Activated CD8-positive, alpha-beta T cell treated with anti-CD3 and anti-CD28 coated beads, Interleukin-2, amount 10 ng/mL, durations not matched to agents 7 days and 5 days (primary cell): ENCODE data around the gene ZNF117. TPM values are rescaled to one million over a fixed set of nuclear protein-coding genes. Genes with fewer than 3 reads are reported as not detected.
"Not testable (repeated sequence)": the region's sequence is repeated elsewhere in the genome, so short reads cannot be mapped to it uniquely, and the experiment has no call there.

ENCODE experiments used
- ATAC-seq: fragments of 150-1000 bp; cut with Tn5 transposase; one replicate; pipeline ENCODE4 v1.10.0; 2021; ENCODE audit warnings: moderate library complexity
- CTCF ChIA-PET: fragments of 350-600 bp; sonication (Branson Sonifier 250); formaldehyde crosslinking; loops from one replicate; lab custom pipeline; 2021; ENCODE audit warnings: antibody characterized with exemption; lab: Charles Lee
- POLR2A ChIA-PET: fragments of 350-600 bp; sonication (Branson Sonifier 250); formaldehyde crosslinking; loops from one replicate; lab custom pipeline; 2021; ENCODE audit warnings: antibody characterized with exemption; lab: Charles Lee
- DNase-seq: peaks from one replicate; pipeline ENCODE4 v3.0.0-alpha.2; 2020
- H3K27ac Mint-ChIP-seq: one replicate; pipeline ENCODE4 v1.8.0; 2021; ENCODE audit warnings: mild to moderate bottlenecking, mixed read lengths
- H3K27me3 Mint-ChIP-seq: one replicate; pipeline ENCODE4 v1.8.0; 2021; ENCODE audit warnings: low read depth, mixed read lengths
- H3K36me3 Mint-ChIP-seq: one replicate; pipeline ENCODE4 v1.8.0; 2021; ENCODE audit warnings: low read depth, mixed read lengths
- H3K4me1 Mint-ChIP-seq: one replicate; pipeline ENCODE4 v1.8.0; 2021; ENCODE audit warnings: low read depth, mixed read lengths
- H3K4me3 Mint-ChIP-seq: one replicate; pipeline ENCODE4 v1.8.0; 2021; ENCODE audit warnings: mild to moderate bottlenecking, mixed read lengths
- H3K9me3 Mint-ChIP-seq: one replicate; pipeline ENCODE4 v1.8.0; 2022; ENCODE audit warnings: mixed read lengths; ENCODE audit not compliant: insufficient read depth
- total RNA-seq, 2 experiments: library from RNA; stranded (reverse); gene quantifications; one replicate each; pipeline ENCODE4 v1.2.3, GENCODE V29; 2021

Gene ZNF117
- total RNA-seq, 2 experiments from 2014 or later = 7.0 to 8.7 TPM

GRCh38 chr7:65007036-65007435 is 16.2 kb upstream of the ZNF117 start:
- peaks cover 43% of the 10 kb centered on the region for H3K36me3 Mint-ChIP-seq
- peak overlapping the region; percentile 93 for H3K27ac Mint-ChIP-seq
- not testable (repeated sequence) for DNase-seq, ATAC-seq, H3K27me3 Mint-ChIP-seq
- ChIA-PET CTCF (interaction anchor here (0.9 kb wide), 1 partner anchor 300 kb away, joined by 3 read pairs; no protein-coding TSS in a partner anchor), POLR2A (interaction anchor here (0.7 to 2.7 kb wide), 12 partner anchors 24 to 693 kb away, joined by 3 to 21 read pairs (median 6); partner anchors contain the start of genes ZNF107, ZNF138, ZNF273 and ZNF680)
- peak overlapping the region; percentile 93 for H3K4me3 Mint-ChIP-seq
- H3K4me1 Mint-ChIP-seq = peaks cover 27% of the 10 kb centered on the region
- peaks cover 26% of the 10 kb centered on the region for H3K9me3 Mint-ChIP-seq

- H3K27ac Mint-ChIP-seq = peak within 1 kb of the TSS; percentile 93
- H3K4me1 Mint-ChIP-seq = peaks cover 27% of the 10 kb centered on the region
- peaks cover 50% of the 10 kb centered on the region for H3K36me3 Mint-ChIP-seq
- ChIA-PET CTCF (interaction anchor here (0.9 to 1.2 kb wide), 2 partner anchors 118 to 301 kb away, joined by 3 to 5 read pairs; no protein-coding TSS in a partner anchor), POLR2A (interaction anchor here (0.6 to 2.7 kb wide), 13 partner anchors 23 to 693 kb away, joined by 3 to 21 read pairs (median 6); partner anchors contain the start of genes ZNF107, ZNF138, ZNF273 and ZNF680)
- DNase-seq = peak; percentile 97
- H3K4me3 Mint-ChIP-seq = peak within 1 kb of the TSS; percentile 93
- no peaks in the 10 kb centered on the region for H3K27me3 Mint-ChIP-seq
- peak; percentile 100 for ATAC-seq
- H3K9me3 Mint-ChIP-seq = peaks cover 30% of the 10 kb centered on the region
These were observed 15.5 kb upstream of the ZNF117 start, which contains the start of gene ERV3-1 for GRCh38 chr7:65006094-65006992. TSS of gene ERV3-1 (minus strand) at chr7:65006687. CDS start at chr7:64993026, 13,661 bp downstream.

GRCh38 chr7:65004575-65004974 is 13.7 kb upstream of the ZNF117 start:
- ChIA-PET CTCF (no interaction called here), POLR2A (interaction anchor here (2.7 kb wide), 1 partner anchor 339 kb away, joined by 17 read pairs; the partner anchor contains the start of gene ZNF107)
- Mint-ChIP-seq H3K4me1 (peaks cover 27% of the 10 kb centered on the region), H3K36me3 (peaks cover 67% of the 10 kb centered on the region), H3K27ac (no peak overlapping the region), H3K9me3 (peaks cover 43% of the 10 kb centered on the region), H3K27me3 (no peaks in the 10 kb centered on the region), H3K4me3 (no peak overlapping the region)
- ATAC-seq (no peak), DNase-seq (no peak)

GRCh38 chr7:65002972-65003585 is 12.2 kb upstream of the ZNF117 start:
- CTCF ChIA-PET = no interaction called here

GRCh38 chr7:65001291-65001814 is 10.5 kb upstream of the ZNF117 start:
- Mint-ChIP-seq H3K4me3 (no peak overlapping the region), H3K9me3 (peaks cover 67% of the 10 kb centered on the region)

More at GRCh38 chr7:65002972-65003585, 12.2 kb upstream of the ZNF117 start:
- Mint-ChIP-seq H3K27ac (no peak overlapping the region), H3K4me3 (no peak overlapping the region), H3K27me3 (no peaks in the 10 kb centered on the region), H3K4me1 (peaks cover 28% of the 10 kb centered on the region), H3K9me3 (peaks cover 58% of the 10 kb centered on the region), H3K36me3 (peaks cover 82% of the 10 kb centered on the region)
- ATAC-seq (no peak), DNase-seq (no peak)
- POLR2A ChIA-PET = interaction anchor here (0.6 kb wide), 1 partner anchor 1113 kb away, joined by 4 read pairs; no protein-coding TSS in a partner anchor

DNA sequence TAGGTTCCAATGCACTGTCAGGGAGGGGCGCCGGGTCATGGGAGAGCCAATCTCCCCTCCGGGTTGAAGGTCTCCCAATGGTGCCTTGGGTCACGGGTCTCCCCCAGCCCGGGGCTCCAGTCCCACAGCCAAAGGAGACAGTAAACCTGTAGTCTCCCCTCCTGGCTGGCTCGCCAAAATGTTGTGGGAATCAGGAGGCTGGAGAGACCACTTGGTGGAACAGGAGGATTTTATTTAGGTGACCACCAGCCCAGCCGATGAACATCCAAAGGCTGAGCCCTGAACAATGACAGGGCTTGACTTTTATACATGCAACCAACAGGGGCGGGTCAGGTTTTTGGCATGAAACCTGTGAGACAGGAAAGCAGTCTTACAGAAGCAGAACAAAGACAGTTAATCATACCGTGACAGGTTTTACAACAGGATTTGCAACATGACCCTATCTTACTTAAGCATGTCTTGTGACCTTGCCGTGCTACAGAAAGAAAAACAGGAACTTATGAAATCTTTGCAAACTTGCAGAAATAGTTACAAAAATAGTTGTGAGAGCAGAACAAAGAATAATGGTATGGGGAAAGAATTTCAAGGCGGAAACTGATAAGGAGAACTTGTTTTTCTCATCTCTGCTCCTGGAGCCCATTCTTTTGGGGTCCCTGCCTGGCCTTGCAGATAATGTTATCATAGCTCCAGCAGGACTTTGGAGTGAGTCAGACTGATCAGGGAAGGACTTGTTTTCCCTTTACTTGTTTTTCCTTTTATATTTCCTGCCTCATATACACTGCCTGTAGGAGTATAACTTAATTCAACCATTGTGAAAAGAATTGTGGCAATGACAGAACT is 8.5 kb upstream of the ZNF117 start:
- Mint-ChIP-seq H3K9me3 (peaks cover 62% of the 10 kb centered on the region), H3K36me3 (peaks cover 72% of the 10 kb centered on the region), H3K4me1 (peaks cover 6% of the 10 kb centered on the region), H3K4me3 (no peak overlapping the region), H3K27me3 (no peaks in the 10 kb centered on the region), H3K27ac (no peak overlapping the region)
- CTCF ChIA-PET = no interaction called here
- no peak for DNase-seq
- no peak for ATAC-seq
- POLR2A ChIA-PET = no interaction called here

More at GRCh38 chr7:65001291-65001814, 10.5 kb upstream of the ZNF117 start:
- peaks cover 21% of the 10 kb centered on the region for H3K4me1 Mint-ChIP-seq
- H3K27me3 Mint-ChIP-seq = no peaks in the 10 kb centered on the region
- ATAC-seq (no peak), DNase-seq (no peak)
- ChIA-PET CTCF (no interaction called here), POLR2A (no interaction called here)
- peaks cover 87% of the 10 kb centered on the region for H3K36me3 Mint-ChIP-seq
- H3K27ac Mint-ChIP-seq = no peak overlapping the region

GRCh38 chr7:64998865-64999164 is 8.0 kb upstream of the ZNF117 start:
- ATAC-seq (no peak), DNase-seq (no peak)
- Mint-ChIP-seq H3K27ac (no peak overlapping the region), H3K27me3 (no peaks in the 10 kb centered on the region), H3K9me3 (peaks cover 61% of the 10 kb centered on the region), H3K36me3 (peaks cover 71% of the 10 kb centered on the region), H3K4me3 (no peak overlapping the region), H3K4me1 (peaks cover 3% of the 10 kb centered on the region)
- ChIA-PET POLR2A (no interaction called here), CTCF (no interaction called here)

DNA sequence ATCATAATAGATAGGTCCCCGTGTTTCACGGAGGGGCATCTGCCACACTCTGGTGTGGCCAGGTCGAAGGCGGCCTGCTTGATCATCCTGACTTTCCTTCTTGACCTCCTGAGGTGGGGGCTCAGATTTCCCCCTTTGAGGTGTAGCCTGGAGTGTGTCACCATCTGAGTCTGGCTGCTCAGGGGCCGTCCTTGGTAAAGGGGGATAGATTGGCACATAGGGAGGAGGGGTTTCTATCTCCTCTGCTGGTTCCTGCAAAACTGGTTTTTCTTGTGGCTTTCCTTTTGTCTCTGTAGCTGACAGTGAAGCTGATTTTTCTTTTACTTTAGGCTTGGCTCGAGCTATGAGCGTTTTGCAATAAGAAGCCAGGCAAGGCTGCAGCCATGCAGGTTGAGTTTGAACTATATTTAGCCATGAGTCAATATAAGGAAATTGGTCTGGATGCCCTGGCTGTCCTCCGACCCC is 7.1 kb upstream of the ZNF117 start:
- ChIA-PET POLR2A (no interaction called here), CTCF (no interaction called here)
- DNase-seq (no peak), ATAC-seq (no peak)
- Mint-ChIP-seq H3K27ac (no peak overlapping the region), H3K9me3 (peaks cover 55% of the 10 kb centered on the region), H3K4me3 (no peak overlapping the region), H3K36me3 (peaks cover 67% of the 10 kb centered on the region), H3K27me3 (no peaks in the 10 kb centered on the region), H3K4me1 (peaks cover 1% of the 10 kb centered on the region)

DNA sequence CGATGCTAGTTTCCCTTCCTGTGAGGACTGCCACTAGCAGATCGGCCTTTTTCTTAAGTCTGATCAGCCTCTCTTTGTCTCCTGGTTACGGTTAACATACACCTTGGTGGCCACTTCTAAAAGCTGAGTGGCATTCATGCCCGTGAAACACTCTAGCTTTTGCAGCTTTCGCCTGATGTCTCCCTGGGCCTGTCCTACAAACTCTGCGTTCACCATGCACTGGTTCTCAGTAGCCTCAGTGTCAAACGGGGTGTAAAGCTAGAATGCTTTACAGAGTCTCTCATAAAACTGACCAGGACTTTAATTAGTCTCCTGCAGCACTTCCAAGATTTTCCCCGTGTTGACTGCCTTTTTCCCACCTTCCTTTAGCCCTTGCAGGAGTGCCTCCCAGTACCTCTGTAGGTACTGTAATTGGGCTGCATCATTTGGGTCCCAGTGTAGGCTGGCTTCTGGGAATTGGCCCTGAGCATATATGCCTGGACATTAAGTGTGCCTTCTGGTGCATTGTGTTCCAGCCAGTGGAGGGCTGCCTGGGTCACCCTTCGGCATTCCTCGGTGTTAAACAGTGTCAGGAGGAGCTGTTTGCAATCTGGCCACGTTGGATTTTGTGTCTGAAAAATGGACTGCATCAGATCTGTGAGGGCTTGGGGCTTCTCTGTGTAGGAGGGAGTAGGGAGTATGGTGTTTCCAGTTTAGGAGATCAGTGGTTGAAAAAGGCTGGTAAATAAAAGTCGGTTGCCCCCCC is 6.5 kb upstream of the ZNF117 start:
- H3K36me3 Mint-ChIP-seq = peaks cover 67% of the 10 kb centered on the region
- no peak overlapping the region for H3K27ac Mint-ChIP-seq
- H3K4me1 Mint-ChIP-seq = peaks cover 1% of the 10 kb centered on the region
- ChIA-PET POLR2A (no interaction called here), CTCF (no interaction called here)
- ATAC-seq = no peak
- no peak overlapping the region for H3K4me3 Mint-ChIP-seq
- DNase-seq = no peak
- H3K27me3 Mint-ChIP-seq = no peaks in the 10 kb centered on the region
- peaks cover 56% of the 10 kb centered on the region for H3K9me3 Mint-ChIP-seq

DNA sequence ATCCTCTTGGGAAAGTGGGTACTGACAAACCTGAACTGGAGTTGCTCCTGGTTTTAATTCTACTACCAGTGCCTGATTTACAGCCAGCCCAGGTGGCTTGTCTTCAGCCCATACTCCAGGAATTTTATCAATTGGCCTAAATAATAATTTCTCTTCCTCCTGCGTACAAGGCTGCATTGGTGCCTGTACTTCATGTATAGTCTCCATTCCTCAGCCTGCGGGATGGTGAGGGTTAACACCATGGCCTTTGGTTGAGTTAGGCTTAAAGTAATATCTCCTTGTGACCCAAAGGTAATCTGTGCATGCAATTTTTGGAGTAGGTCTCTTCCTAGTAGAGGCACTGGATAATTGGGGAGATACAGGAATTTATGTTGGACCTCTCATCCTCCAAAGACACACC is 5.5 kb upstream of the ZNF117 start:
- Mint-ChIP-seq H3K27ac (no peak overlapping the region), H3K4me1 (peaks cover 1% of the 10 kb centered on the region), H3K27me3 (no peaks in the 10 kb centered on the region), H3K36me3 (peaks cover 68% of the 10 kb centered on the region), H3K4me3 (no peak overlapping the region), H3K9me3 (peaks cover 62% of the 10 kb centered on the region)
- DNase-seq (no peak), ATAC-seq (no peak)
- CTCF ChIA-PET = no interaction called here
- POLR2A ChIA-PET = no interaction called here
